Hindlimb muscle (tissue), 1 donor: Measurements from ENCODE around the gene OOSP4B. TPM values are rescaled to one million over a fixed set of nuclear protein-coding genes. Genes with fewer than 3 reads are reported as not detected.
"Not testable (repeated sequence)": the region's sequence is repeated elsewhere in the genome, so short reads cannot be mapped to it uniquely, and the experiment has no call there.

Experiments
- DNase-seq: peaks from one replicate; pipeline ENCODE4 v3.0.0-alpha.2; 2013
- polyA plus RNA-seq: library from polyadenylated mRNA; unstranded; fragments of 120-200 nt; gene quantifications from one replicate; pipeline ENCODE4 v1.2.1, GENCODE V29; 2013; ENCODE audit not compliant: insufficient read length

OOSP4B gene
- polyA plus RNA-seq = not detected

- no peak for DNase-seq
Observed at GRCh38 chr11:60016881-60017280, at the start of gene OOSP4B. OOSP4B (plus strand) TSS chr11:60017181.

- no peak for DNase-seq
Observed at GRCh38 chr11:59967677-59968394, 49.1 kb upstream of the OOSP4B start.

- DNase-seq = no peak
Observed at GRCh38 chr11:59968395-59968783, 48.6 kb upstream of the OOSP4B start.

- DNase-seq = no peak
Observed at GRCh38 chr11:59973097-59973496, 43.9 kb upstream of the OOSP4B start.

GRCh38 chr11:59981106-59981770 lies 35.7 kb upstream of the OOSP4B start:
- DNase-seq = no peak

- DNase-seq = not testable (repeated sequence)
Observed at GRCh38 chr11:59982037-59982436, 34.9 kb upstream of the OOSP4B start.

- no peak for DNase-seq
Observed at GRCh38 chr11:59983212-59983611, 33.8 kb upstream of the OOSP4B start.

GRCh38 chr11:59984368-59984767 lies 32.6 kb upstream of the OOSP4B start:
- DNase-seq = no peak

GRCh38 chr11:59990421-59990820 lies 26.6 kb upstream of the OOSP4B start:
- DNase-seq = no peak

- DNase-seq = no peak
Observed at GRCh38 chr11:59992425-59992824, 24.6 kb upstream of the OOSP4B start.

- DNase-seq = no peak
Observed at GRCh38 chr11:59997800-59998199, 19.2 kb upstream of the OOSP4B start.

- DNase-seq = no peak
Observed at GRCh38 chr11:59999691-60000090, 17.3 kb upstream of the OOSP4B start.

- no peak for DNase-seq
Observed at GRCh38 chr11:60003729-60004128, 13.3 kb upstream of the OOSP4B start.

GRCh38 chr11:60005360-60005759 lies 11.6 kb upstream of the OOSP4B start:
- no peak for DNase-seq

GRCh38 chr11:60018058-60018457 lies 1.1 kb downstream of the OOSP4B start:
- no peak for DNase-seq

- DNase-seq = not testable (repeated sequence)
Observed at GRCh38 chr11:60020376-60020775, 3.4 kb downstream of the OOSP4B start.

- DNase-seq = no peak
Observed at GRCh38 chr11:60029015-60029632, 12.1 kb downstream of the OOSP4B start.

- DNase-seq = no peak
Observed at GRCh38 chr11:60040109-60040508, 23.1 kb downstream of the OOSP4B start, which contains the start of gene OOSP2. OOSP2 (plus strand) TSS chr11:60040409; CDS start chr11:60040460, 51 bp downstream.

- DNase-seq = not testable (repeated sequence)
Observed at GRCh38 chr11:60050422-60050821, 33.4 kb downstream of the OOSP4B start.

GRCh38 chr11:60050839-60051238 lies 33.9 kb downstream of the OOSP4B start:
- DNase-seq = not testable (repeated sequence)

- DNase-seq = no peak
Observed at GRCh38 chr11:60056349-60056969, 39.5 kb downstream of the OOSP4B start, which contains the start of gene MS4A3. MS4A3 (plus strand) TSS chr11:60056665; CDS start chr11:60061161, 4,496 bp downstream.

- DNase-seq = no peak
Observed at GRCh38 chr11:60059052-60059451, 42.1 kb downstream of the OOSP4B start.
